Esophagus muscularis mucosa (tissue), 4 donors: ENCODE results near the gene MZF1. TPM values are rescaled to one million over a fixed set of nuclear protein-coding genes. Genes with fewer than 3 reads are reported as not detected.

ENCODE experiments used
- DNase-seq: peaks from one replicate; pipeline ENCODE4 v3.0.0-alpha.2; 2017; ENCODE audit errors: extremely low spot score
- H3K27ac ChIP-seq, 4 donors: fragments of 200-600 bp; sonication (generic); replicated peaks in 1 of 4; 1 replicate in 3 of 4; 2 replicates in 1 of 4; pipeline ENCODE4 v1.5.1; 2016 to 2019; ENCODE audit warnings: mild to moderate bottlenecking in 1 of 4
- H3K27me3 ChIP-seq, 4 donors: fragments of 200-600 bp; sonication (generic); one replicate each; pipeline versions ENCODE4 v1.5.1 to v1.6.0; 2016 to 2019
- H3K36me3 ChIP-seq, 4 donors: fragments of 200-600 bp; sonication (generic); one replicate each; pipeline ENCODE4 v1.5.1; 2016 to 2019
- H3K4me1 ChIP-seq, 4 donors: fragments of 200-600 bp; sonication (generic); one replicate each; pipeline ENCODE4 v1.5.1; 2016 to 2019
- H3K4me3 ChIP-seq, 4 donors: fragments of 200-600 bp; sonication (generic); 1 replicate in 2 of 4; 2 replicates in 2 of 4; pipeline ENCODE4 v1.5.1; 2016 to 2019; ENCODE audit warnings: mild to moderate bottlenecking in 4 of 4, moderate library complexity in 1 of 4
- H3K9me3 ChIP-seq, 4 donors: fragments of 200-600 bp; sonication (generic); 1 replicate in 3 of 4; 2 replicates in 1 of 4; pipeline ENCODE4 v1.5.1; 2016 to 2019
- CTCF ChIP-seq, 3 experiments: fragments of 200-600 bp in 2 of 3; fragments of 450-650 bp in 1 of 3; sonication (generic) in 2 of 3; IDR thresholded peaks; one replicate each; pipeline ENCODE4 v1.5.1; 2017 to 2019; ENCODE audit warnings: antibody characterized with exemption in 3 of 3, mild to moderate bottlenecking in 2 of 3, moderate library complexity in 1 of 3
- EP300 ChIP-seq: sonication (generic); formaldehyde crosslinking; IDR thresholded peaks from one replicate; pipeline ENCODE4 v1.6.1; 2017; ENCODE audit warnings: antibody characterized with exemption
- POLR2A ChIP-seq: fragments of 450-650 bp; IDR thresholded peaks from one replicate; pipeline ENCODE4 v1.6.1; 2017; ENCODE audit warnings: antibody characterized with exemption, moderate library complexity, mild to moderate bottlenecking, low read depth
- POLR2AphosphoS5 ChIP-seq, 2 donors: sonication (generic); formaldehyde crosslinking; IDR thresholded peaks; one replicate each; pipeline ENCODE4 v1.6.1; 2017; ENCODE audit warnings: antibody characterized with exemption in 2 of 2
- WGBS: methylation state at CpG from one replicate; pipeline ENCODE4 v1.1.5; 2018; 5-methylcytosine and 5-hydroxymethylcytosine counted together
- intact Hi-C: fragments of 100-400 bp; cut with DNase I; formaldehyde crosslinking; loops from one replicate; pipeline ENCODE4 v1.15.1; 2023
- total RNA-seq, 4 donors: library from RNA; depleted of rRNA; stranded (reverse); fragments of >200 nt; gene quantifications; one replicate each; pipeline versions ENCODE4 v1.1.0 to v1.2.1, GENCODE V29; 2016

Gene MZF1
- total RNA-seq, 4 donors from 2014 or later: 20.5 to 29.3 (median 22.4) TPM

GRCh38 chr19:58569191-58569942 is 3.8 kb downstream of the MZF1 start:
- Histone ChIP-seq H3K36me3 (peaks cover 4 to 44% (median 32%) of the 10 kb centered on the region in 4 donors), H3K4me3 (no peak overlapping the region), H3K27me3 (no peaks in the 10 kb centered on the region), H3K27ac (no peak overlapping the region), H3K9me3 (no peaks in the 10 kb centered on the region), H3K4me1 (peaks cover 12 to 24% (median 19%) of the 10 kb centered on the region in 4 donors)
- no peak for TF ChIP-seq EP300
- no peak for TF ChIP-seq CTCF (IDR thresholded peaks at IDR 0.05)
- TF ChIP-seq POLR2A: no peak
- no peak for TF ChIP-seq POLR2AphosphoS5 (IDR thresholded peaks at IDR 0.05)
- DNase-seq: no peak
- WGBS: 98% methylated on average over 5 of the region's 6 CpGs
- intact Hi-C loops: no loop called here

- Histone ChIP-seq H3K4me3 (no peak overlapping the region), H3K27ac (no peak overlapping the region), H3K4me1 (peaks cover 8 to 20% (median 13%) of the 10 kb centered on the region in 4 donors), H3K27me3 (no peaks in the 10 kb centered on the region), H3K36me3 (peaks cover 4 to 44% (median 32%) of the 10 kb centered on the region in 4 donors), H3K9me3 (no peaks in the 10 kb centered on the region)
- DNase-seq: no peak
- intact Hi-C loops: no loop called here
- WGBS: 92% methylated on average over 4 of the region's 4 CpGs
- TF ChIP-seq CTCF (IDR thresholded peaks at IDR 0.05) (no peak), POLR2AphosphoS5 (IDR thresholded peaks at IDR 0.05) (no peak), POLR2A (no peak), EP300 (no peak)
Observed at GRCh38 chr19:58568453-58569130, 4.5 kb downstream of the MZF1 start.

- no peak for DNase-seq
- peaks cover 0 to 8% (median 0%) of the 10 kb centered on the region in 4 donors for H3K27me3 ChIP-seq
- H3K36me3 ChIP-seq: peaks cover 4 to 44% (median 32%) of the 10 kb centered on the region in 4 donors
- 91% methylated on average over 5 of the region's 5 CpGs for whole genome bisulfite sequencing
- TF ChIP-seq POLR2AphosphoS5 (IDR thresholded peaks at IDR 0.05) (no peak), POLR2A (no peak), EP300 (no peak), CTCF (IDR thresholded peaks at IDR 0.05) (no peak)
- H3K4me1 ChIP-seq: peaks cover 18 to 30% (median 22%) of the 10 kb centered on the region in 4 donors
- H3K4me3 ChIP-seq: no peak overlapping the region
- intact Hi-C loops: no loop called here
- no peaks in the 10 kb centered on the region for H3K9me3 ChIP-seq
- H3K27ac ChIP-seq: no peak overlapping the region
Observed at GRCh38 chr19:58566989-58567388, 6.1 kb downstream of the MZF1 start.

- intact Hi-C loops: no loop called here
- Histone ChIP-seq H3K4me3 (no peak overlapping the region), H3K27me3 (peaks cover 0 to 8% (median 0%) of the 10 kb centered on the region in 4 donors), H3K4me1 (peaks cover 32 to 45% (median 45%) of the 10 kb centered on the region in 4 donors), H3K36me3 (peaks cover 0 to 18% (median 10%) of the 10 kb centered on the region in 4 donors), H3K9me3 (no peaks in the 10 kb centered on the region), H3K27ac (no peak overlapping the region)
- 74% methylated on average over 6 of the region's 6 CpGs for WGBS
- TF ChIP-seq POLR2AphosphoS5 (IDR thresholded peaks at IDR 0.05) (no peak), EP300 (no peak), CTCF (IDR thresholded peaks at IDR 0.05) (no peak), POLR2A (no peak)
- DNase-seq: no peak
Observed at GRCh38 chr19:58563823-58564222, 9.3 kb downstream of the MZF1 start.
